GM23248 (cell line): ENCODE results near the gene SMYD4. TPM values are rescaled to one million over a fixed set of nuclear protein-coding genes. Genes with fewer than 3 reads are reported as not detected.
A peak's percentile ranks its signal among the peaks of the same experiment; 100 is the strongest.

Experiments used
- DNase-seq: peaks from one replicate; pipeline ENCODE4 v3.0.0-alpha.2; 2015
- H2AFZ ChIP-seq: fragments of 200-600 bp; sonication (generic); 2 replicates; pipeline ENCODE4 v1.6.1; 2016; ENCODE audit warnings: antibody characterized with exemption
- H3F3A ChIP-seq: fragments of 200-600 bp; sonication (generic); 2 replicates; pipeline ENCODE4 v1.6.1; 2016; ENCODE audit warnings: mild to moderate bottlenecking, antibody characterized with exemption, mixed run types; ENCODE audit not compliant: insufficient read depth
- H3K27ac ChIP-seq: fragments of 200-600 bp; sonication (generic); 2 replicates; pipeline ENCODE4 v1.5.1; 2016; ENCODE audit warnings: mild to moderate bottlenecking
- H3K27me3 ChIP-seq: fragments of 200-600 bp; sonication (generic); replicated peaks from 2 replicates; pipeline ENCODE4 v1.6.1; 2016; ENCODE audit warnings: mild to moderate bottlenecking; ENCODE audit not compliant: insufficient read depth
- H3K36me3 ChIP-seq: fragments of 200-600 bp; sonication (generic); 2 replicates; pipeline ENCODE4 v1.6.1; 2016; ENCODE audit warnings: low read depth, mild to moderate bottlenecking
- H3K4me1 ChIP-seq: fragments of 200-600 bp; sonication (generic); 2 replicates; pipeline ENCODE4 v1.6.1; 2016; ENCODE audit warnings: mild to moderate bottlenecking; ENCODE audit not compliant: insufficient read depth
- H3K4me2 ChIP-seq: fragments of 200-600 bp; sonication (generic); one replicate; pipeline ENCODE4 v1.6.1; 2016; ENCODE audit warnings: mild to moderate bottlenecking; ENCODE audit not compliant: unreplicated experiment
- H3K4me3 ChIP-seq: fragments of 200-600 bp; sonication (generic); 2 replicates; pipeline ENCODE4 v1.5.1; 2016; ENCODE audit warnings: mild to moderate bottlenecking
- H3K79me2 ChIP-seq: fragments of 200-600 bp; sonication (generic); 2 replicates; pipeline ENCODE4 v1.6.1; 2016; ENCODE audit warnings: mild to moderate bottlenecking; ENCODE audit not compliant: insufficient read depth
- H3K9ac ChIP-seq: fragments of 200-600 bp; sonication (generic); 2 replicates; pipeline ENCODE4 v1.6.1; 2016; ENCODE audit warnings: mild to moderate bottlenecking
- H3K9me2 ChIP-seq: fragments of 200-600 bp; sonication (generic); 2 replicates; pipeline ENCODE4 v1.6.1; 2016; ENCODE audit warnings: mixed run types, mild to moderate bottlenecking, moderate library complexity; ENCODE audit not compliant: insufficient read depth
- H3K9me3 ChIP-seq: fragments of 200-600 bp; sonication (generic); one replicate; pipeline ENCODE4 v1.6.1; 2017; ENCODE audit warnings: low read depth
- H4K20me1 ChIP-seq: fragments of 200-600 bp; sonication (generic); 2 replicates; pipeline ENCODE4 v1.6.0; 2016; ENCODE audit not compliant: insufficient read depth
- EZH2 ChIP-seq: fragments of 200-600 bp; sonication (generic); IDR thresholded peaks from 2 replicates; pipeline ENCODE4 v1.6.1; 2018; ENCODE audit warnings: antibody characterized with exemption, mild to moderate bottlenecking; ENCODE audit not compliant: insufficient read depth, poor library complexity, severe bottlenecking
- EZH2phosphoT487 ChIP-seq: fragments of 200-600 bp; sonication (generic); IDR thresholded peaks from 2 replicates; pipeline ENCODE4 v1.6.1; 2018; ENCODE audit warnings: antibody characterized with exemption, moderate library complexity, mild to moderate bottlenecking, low read depth; ENCODE audit not compliant: insufficient read depth
- WGBS, 2 experiments: methylation state at CpG; one replicate each; pipeline ENCODE4 v1.1.6; 2015 to 2017; ENCODE audit warnings: low lambda C conversion rate in 2 of 2, low coverage in 1 of 2; ENCODE audit errors: missing lambda C conversion rate in 2 of 2; 5-methylcytosine and 5-hydroxymethylcytosine counted together
- in situ Hi-C: fragments of 300-500 bp; cut with MboI; formaldehyde crosslinking; loops from 2 replicates; pipeline ENCODE4 v1.15.0; 2020
- polyA plus RNA-seq: library from polyadenylated mRNA; unstranded; fragments of >200 nt; fragmentation: Nextera tagmentation; extraction: Ambion mirVana; gene quantifications from 2 replicates; pipeline ENCODE4 v1.2.1, GENCODE V29; 2016
- total RNA-seq: library from RNA; depleted of rRNA; stranded (reverse); fragments of >200 nt; shearing (Covaris generic); gene quantifications from 2 replicates; pipeline ENCODE4 v1.2.3, GENCODE V29; 2014

The SMYD4 gene
- total and polyA plus RNA-seq, 2 experiments from 2014 or later = 3.6 to 7.5 TPM

GRCh38 chr17:1762901-1763898 is 66.5 kb downstream of the SMYD4 start:
- 10% methylated on average over 22 of the region's 22 CpGs for WGBS, 2 experiments
- H3K9ac ChIP-seq = peak overlapping the region; percentile 67
- peaks cover 32% of the 10 kb centered on the region for H3K4me1 ChIP-seq
- H3K4me2 ChIP-seq = peak overlapping the region; percentile 50
- in situ Hi-C loops = no loop called here
- no peaks in the 10 kb centered on the region for H3K36me3 ChIP-seq
- H3F3A ChIP-seq = peaks cover 8% of the 10 kb centered on the region
- no peaks in the 10 kb centered on the region for H3K9me3 ChIP-seq
- H3K27ac ChIP-seq = peak overlapping the region; percentile 82
- no peaks in the 10 kb centered on the region for H4K20me1 ChIP-seq
- peak overlapping the region; percentile 79 for H2AFZ ChIP-seq
- TF ChIP-seq EZH2phosphoT487 = no peak
- TF ChIP-seq EZH2 = no peak
- peak; percentile 81 for DNase-seq
- H3K4me3 ChIP-seq = peak overlapping the region; percentile 42
- H3K9me2 ChIP-seq = no peaks in the 10 kb centered on the region
- no peaks in the 10 kb centered on the region for H3K27me3 ChIP-seq
- no peaks in the 10 kb centered on the region for H3K79me2 ChIP-seq

GRCh38 chr17:1762233-1762900 is 67.3 kb downstream of the SMYD4 start:
- H3K27ac ChIP-seq = peak overlapping the region; percentile 82
- no peaks in the 10 kb centered on the region for H3K79me2 ChIP-seq
- peak overlapping the region; percentile 50 for H3K4me2 ChIP-seq
- no peaks in the 10 kb centered on the region for H3K36me3 ChIP-seq
- peaks cover 8% of the 10 kb centered on the region for H3F3A ChIP-seq
- H3K4me3 ChIP-seq = peak overlapping the region; percentile 42
- no peaks in the 10 kb centered on the region for H3K9me2 ChIP-seq
- WGBS, 2 experiments = 10 to 11% methylated on average over 16 to 19 of the region's 21 CpGs
- H3K9ac ChIP-seq = peak overlapping the region; percentile 67
- in situ Hi-C loops = no loop called here
- H4K20me1 ChIP-seq = no peaks in the 10 kb centered on the region
- H3K9me3 ChIP-seq = no peaks in the 10 kb centered on the region
- H2AFZ ChIP-seq = peak overlapping the region; percentile 79
- no peaks in the 10 kb centered on the region for H3K27me3 ChIP-seq
- H3K4me1 ChIP-seq = peaks cover 32% of the 10 kb centered on the region
- peak; percentile 54 for DNase-seq
- TF ChIP-seq EZH2phosphoT487 (no peak), EZH2 (no peak)

- Histone ChIP-seq H3K4me3 (no peak overlapping the region), H3K9ac (no peak overlapping the region), H3K27me3 (no peaks in the 10 kb centered on the region), H3K4me1 (peaks cover 30% of the 10 kb centered on the region), H3K9me2 (no peaks in the 10 kb centered on the region), H3F3A (peaks cover 8% of the 10 kb centered on the region), H2AFZ (no peak overlapping the region), H3K27ac (no peak overlapping the region), H3K79me2 (no peaks in the 10 kb centered on the region), H3K36me3 (no peaks in the 10 kb centered on the region), H3K4me2 (no peak overlapping the region), H3K9me3 (no peaks in the 10 kb centered on the region), H4K20me1 (no peaks in the 10 kb centered on the region)
- WGBS, 2 experiments = 78 to 81% methylated on average over 5 of the region's 5 CpGs
- TF ChIP-seq EZH2phosphoT487 (no peak), EZH2 (no peak)
- no peak for DNase-seq
- in situ Hi-C loops = no loop called here
Observed at GRCh38 chr17:1759529-1759928, 70.2 kb downstream of the SMYD4 start.

GRCh38 chr17:1758807-1759206 is 70.9 kb downstream of the SMYD4 start:
- H3K9ac ChIP-seq = no peak overlapping the region
- H2AFZ ChIP-seq = no peak overlapping the region
- no peaks in the 10 kb centered on the region for H3K27me3 ChIP-seq
- H3F3A ChIP-seq = peaks cover 5% of the 10 kb centered on the region
- H4K20me1 ChIP-seq = no peaks in the 10 kb centered on the region
- in situ Hi-C loops = no loop called here
- H3K4me2 ChIP-seq = no peak overlapping the region
- H3K36me3 ChIP-seq = no peaks in the 10 kb centered on the region
- H3K9me2 ChIP-seq = no peaks in the 10 kb centered on the region
- H3K4me1 ChIP-seq = peaks cover 23% of the 10 kb centered on the region
- no peak overlapping the region for H3K4me3 ChIP-seq
- TF ChIP-seq EZH2 (no peak), EZH2phosphoT487 (no peak)
- H3K79me2 ChIP-seq = no peaks in the 10 kb centered on the region
- WGBS, 2 experiments = 86 to 92% methylated on average over 15 of the region's 15 CpGs
- DNase-seq = no peak
- no peaks in the 10 kb centered on the region for H3K9me3 ChIP-seq
- H3K27ac ChIP-seq = no peak overlapping the region
